Activated CD4-positive, CD25-positive, alpha-beta regulatory T cell treated with anti-CD3 and anti-CD28 coated beads, Interleukin-2, amount 50 U/mL, for 16 hours (primary cell): ENCODE measurements around the gene CRYBG1.

Experiments
- DNase-seq: peaks from one replicate; pipeline ENCODE4 v3.0.0-alpha.2; 2020; ENCODE audit warnings: low read depth, low spot score

Gene CRYBG1

GRCh38 chr6:106525107-106525881 is 164.8 kb downstream of the CRYBG1 start:
- no peak for DNase-seq

GRCh38 chr6:106525882-106526275 is 165.4 kb downstream of the CRYBG1 start:
- no peak for DNase-seq

DNA sequence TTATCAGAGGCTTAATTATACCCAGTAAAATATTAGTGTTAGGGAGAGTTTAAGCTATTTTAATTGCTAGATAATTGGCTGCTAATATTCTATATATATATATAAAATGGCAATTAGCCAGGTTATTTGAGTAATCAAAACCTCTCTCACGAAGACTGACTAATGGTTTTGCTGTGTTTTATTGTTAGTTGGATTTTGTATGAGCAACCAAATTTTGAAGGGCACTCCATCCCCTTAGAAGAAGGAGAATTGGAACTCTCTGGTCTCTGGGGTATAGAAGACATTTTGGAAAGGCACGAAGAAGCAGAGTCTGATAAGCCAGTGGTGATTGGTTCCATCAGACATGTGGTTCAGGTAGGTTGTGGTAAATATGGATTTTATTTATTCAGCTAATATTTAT is 166.6 kb downstream of the CRYBG1 start:
- DNase-seq = no peak

GRCh38 chr6:106527979-106528378 is 167.5 kb downstream of the CRYBG1 start:
- DNase-seq = no peak

DNA sequence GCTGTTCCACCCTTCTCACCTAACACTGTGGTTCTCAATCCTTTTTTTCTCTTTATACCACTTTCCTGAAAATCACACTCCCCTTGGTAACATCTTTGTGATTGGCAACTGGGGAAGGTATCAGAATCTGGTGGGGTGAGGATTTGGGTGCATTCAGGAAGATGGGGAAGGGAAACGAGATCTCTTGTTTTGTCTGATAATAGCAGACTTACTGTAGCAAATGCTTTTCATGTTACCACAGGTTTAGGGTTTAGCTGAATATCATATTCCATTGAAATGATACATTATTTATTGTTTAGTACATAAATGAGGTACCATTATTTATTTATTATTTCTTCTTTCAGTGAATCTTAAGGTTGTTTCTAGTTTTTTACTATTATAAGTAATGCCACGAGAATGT is 168.0 kb downstream of the CRYBG1 start:
- DNase-seq = no peak

DNA sequence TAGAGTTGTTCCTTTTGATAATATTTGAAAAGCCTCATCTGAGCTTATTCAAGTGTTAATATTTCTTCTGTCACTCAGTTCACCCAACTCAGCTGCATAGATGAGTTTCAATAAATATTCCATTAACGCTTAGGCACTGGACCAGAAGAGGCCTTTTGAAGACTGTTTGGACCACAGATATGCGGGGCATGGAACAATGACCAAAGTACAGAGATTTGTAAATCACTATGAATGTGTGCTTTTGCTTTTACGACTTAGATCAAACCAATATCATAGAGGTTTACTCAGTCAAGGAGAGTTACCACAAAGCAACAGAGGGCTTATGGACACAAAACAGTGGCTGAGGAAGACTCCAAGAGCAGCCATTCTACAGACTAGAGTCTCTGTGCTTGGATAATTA is 168.9 kb downstream of the CRYBG1 start:
- no peak for DNase-seq

GRCh38 chr6:106530026-106530425 is 169.5 kb downstream of the CRYBG1 start:
- DNase-seq = no peak

GRCh38 chr6:106530502-106530901 is 170.0 kb downstream of the CRYBG1 start:
- DNase-seq = no peak

DNA sequence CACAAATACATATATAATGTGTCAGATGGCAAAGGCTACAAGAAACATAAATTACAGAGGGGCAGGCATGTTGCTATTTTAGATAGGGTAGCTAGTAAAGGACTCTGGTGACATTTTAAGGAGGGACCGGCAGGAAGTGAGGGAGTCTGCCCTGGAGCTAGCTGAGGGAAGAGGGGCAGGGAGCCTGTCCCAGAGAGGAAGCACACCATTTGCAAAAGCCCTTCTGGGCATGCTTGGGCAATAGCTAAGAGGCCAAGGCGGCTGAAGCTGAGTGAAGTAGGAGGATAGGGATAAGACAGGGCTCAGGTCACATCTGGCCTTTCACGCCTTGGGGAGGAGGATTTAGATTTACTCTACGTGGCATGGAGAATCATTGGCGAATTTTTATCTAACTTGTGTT is 172.5 kb downstream of the CRYBG1 start:
- DNase-seq = no peak

DNA sequence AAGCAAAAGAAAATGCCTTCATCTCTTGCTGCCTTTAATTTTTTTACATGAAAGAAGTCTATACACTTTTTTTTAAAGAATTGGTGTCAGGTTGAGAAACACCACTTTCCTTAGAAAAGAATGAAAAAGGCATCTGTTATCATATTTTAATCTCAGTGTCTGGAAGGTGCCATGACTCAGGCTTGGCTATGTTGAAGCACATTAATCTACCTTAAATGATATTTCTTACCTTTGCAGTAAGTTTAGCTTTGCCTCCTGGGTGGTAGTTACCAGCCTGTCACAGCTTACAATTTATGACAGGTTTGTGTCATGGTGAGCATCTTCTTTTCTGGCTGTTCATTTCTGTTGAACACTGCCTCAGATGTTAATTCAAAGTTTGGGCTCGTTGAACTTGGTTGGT is 173.5 kb downstream of the CRYBG1 start:
- no peak for DNase-seq

DNA sequence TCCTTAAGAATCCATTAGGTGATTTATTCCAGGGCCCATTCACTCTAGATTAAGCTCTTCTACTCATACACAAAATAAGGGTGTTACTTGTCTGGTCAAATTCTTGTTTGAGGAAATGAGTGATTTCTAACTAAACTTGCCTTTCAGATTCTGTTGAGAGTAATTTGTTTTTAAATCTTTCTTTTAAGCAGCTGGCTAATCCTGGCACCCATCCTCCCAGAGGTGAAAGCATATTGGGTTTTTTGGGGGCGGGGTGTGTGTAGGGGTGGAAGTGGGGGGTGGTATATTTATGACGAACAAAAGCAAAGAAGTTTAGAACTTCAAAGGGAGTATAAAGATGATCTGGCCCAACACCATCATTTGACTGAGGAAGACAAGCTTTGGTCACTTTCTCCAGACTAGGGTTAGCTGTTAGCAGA is 174.1 kb downstream of the CRYBG1 start:
- no peak for DNase-seq

GRCh38 chr6:106535012-106535411 is 174.5 kb downstream of the CRYBG1 start:
- DNase-seq = no peak

GRCh38 chr6:106536357-106536756 is 175.8 kb downstream of the CRYBG1 start:
- no peak for DNase-seq

GRCh38 chr6:106536851-106537250 is 176.3 kb downstream of the CRYBG1 start:
- DNase-seq = no peak

DNA sequence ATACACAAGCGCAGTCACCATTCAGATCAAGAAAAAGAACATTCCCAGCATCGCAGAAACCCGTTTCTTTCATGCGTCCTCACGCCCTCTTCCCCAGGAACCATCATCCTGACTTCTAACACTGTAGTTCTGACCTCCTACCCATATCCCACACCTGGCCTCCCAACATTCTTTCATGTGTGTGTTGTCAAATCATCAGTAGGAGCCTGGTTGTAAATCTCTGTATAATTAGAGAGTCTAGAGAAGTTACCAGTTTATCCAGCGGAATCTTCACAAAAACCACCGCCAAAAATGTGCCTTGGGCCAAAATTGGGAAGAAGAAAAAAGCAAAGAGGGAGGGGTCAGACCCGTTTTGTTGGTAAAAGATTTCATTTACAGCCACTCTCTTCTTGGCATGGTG is 177.1 kb downstream of the CRYBG1 start:
- DNase-seq = no peak

DNA sequence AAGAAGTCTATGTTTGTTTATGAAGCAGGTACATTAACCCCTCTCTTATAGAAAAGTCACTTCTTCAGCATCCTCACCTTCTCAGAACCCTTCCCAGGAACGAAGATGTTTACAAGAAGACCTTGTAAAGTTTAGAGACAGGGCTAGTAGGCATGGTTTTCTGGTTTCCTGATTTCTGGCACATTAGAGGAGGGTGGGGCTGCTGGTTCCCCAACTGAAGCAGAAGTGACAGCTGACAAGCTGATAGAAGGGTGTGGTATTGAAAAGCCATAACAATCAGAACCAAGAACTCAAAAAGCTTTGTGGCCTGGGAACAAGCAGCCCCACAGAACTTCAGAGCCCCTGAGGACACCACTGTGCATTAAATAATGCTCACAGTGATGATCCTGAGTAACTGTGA is 177.6 kb downstream of the CRYBG1 start:
- no peak for DNase-seq

DNA sequence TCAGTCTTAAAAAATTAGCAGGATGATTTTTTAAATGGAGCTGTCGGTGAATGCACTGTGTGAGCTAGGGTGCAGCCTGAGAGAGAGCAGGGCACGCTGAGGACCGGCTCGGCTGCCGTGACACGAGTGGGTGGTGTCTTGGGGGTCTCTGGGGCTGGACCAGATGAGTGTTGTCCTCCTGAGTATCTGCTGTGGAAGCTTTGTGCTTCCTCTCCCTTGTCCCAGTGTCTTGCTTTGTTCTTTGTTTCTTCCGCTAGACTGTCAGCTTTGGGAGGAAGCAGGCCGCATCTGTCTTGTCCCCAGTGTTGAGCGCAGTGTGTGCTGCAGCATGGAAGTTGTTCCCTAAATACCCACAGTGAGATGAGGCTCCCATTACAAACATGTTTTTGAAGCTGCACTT is 179.4 kb downstream of the CRYBG1 start:
- DNase-seq = no peak

DNA sequence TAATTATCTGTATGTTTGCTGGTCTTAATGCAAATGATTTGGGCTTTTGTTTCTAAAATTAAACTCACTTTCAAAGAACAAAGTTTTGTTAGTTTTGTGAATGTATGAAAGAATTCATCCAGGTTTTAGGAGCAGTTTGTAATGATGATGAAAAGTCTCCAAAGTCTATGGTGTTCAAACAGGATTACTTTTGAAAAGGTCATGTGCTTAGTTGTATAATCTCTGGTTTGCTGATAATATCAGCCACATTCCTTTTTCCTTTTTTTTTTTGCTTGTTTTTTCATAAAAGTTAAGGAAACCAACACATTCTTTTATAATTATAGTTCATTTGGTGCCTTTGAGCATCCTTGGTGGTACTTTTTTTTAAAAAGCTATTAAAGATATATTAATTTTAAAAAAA is 179.9 kb downstream of the CRYBG1 start:
- DNase-seq = no peak

DNA sequence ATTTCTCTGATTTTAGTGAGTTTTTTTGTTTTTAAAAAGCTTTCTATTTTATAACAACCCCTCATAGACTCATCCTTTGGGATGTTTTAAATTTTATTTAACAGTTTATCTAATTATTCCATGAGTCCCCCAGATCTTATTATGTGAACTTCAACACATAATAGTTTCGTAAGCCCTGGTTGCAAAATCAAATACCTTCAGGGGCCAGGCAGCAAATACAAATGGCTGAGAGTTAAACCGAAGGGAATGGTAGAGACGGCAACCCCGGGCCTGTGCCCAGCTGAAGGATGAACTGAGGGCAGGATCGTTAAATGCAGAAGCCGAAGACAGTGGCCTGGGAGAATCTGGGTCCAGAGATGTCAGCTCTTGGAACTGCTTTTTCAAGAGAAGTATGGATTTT is 180.4 kb downstream of the CRYBG1 start:
- DNase-seq = no peak

DNA sequence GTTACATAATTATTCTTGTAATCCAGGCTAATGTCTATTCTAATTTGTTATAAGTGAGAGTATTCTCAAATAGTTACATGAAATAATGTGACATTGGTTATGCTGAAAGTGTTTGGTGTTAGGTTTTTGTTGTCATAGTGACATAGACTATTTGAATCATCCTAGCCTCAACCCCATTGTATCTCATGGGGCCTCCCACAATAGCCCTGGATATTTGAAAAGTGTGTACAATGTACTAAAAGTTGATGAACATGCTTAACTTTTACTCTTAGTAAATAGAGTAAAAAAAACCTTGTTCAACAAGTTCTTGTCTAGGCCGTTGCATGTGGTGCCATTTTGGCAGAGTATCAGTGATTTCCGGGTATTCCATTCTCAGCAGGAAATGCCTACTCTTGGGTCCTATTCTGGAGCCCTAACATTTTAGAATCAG is 185.8 kb downstream of the CRYBG1 start:
- no peak for DNase-seq

DNA sequence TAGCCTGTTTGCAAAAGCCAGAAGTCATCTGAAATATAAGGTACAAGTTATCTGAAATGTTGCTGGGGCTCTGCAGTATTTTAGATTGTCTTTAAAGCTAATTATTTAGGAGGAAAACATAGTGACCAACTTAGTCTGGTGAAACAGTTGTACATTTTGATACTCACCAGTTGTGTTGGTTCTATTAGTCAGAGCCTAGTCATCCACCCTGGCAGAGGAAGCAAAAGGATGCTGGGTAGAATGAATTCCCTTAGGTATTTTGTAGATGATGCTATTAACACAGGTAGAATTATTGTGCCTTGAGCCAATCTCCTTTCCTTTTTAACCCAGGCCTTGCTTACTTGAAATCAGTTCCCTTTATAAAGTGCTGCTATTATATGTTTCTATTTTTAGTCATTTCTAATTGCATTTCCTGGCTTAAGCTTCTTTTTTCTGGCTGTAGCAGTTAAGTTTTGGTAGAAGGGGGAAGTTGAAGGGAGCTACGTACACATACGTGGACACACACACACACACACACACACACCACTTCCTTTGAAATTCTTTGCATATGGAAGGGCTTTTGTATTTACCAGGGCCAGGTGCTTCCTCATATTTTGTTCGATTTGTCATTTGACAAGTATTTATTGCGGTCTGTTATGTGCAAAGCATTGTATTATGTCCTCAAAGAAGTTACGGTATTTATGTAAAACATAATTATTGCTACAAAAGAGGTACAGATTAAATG is 186.3 kb downstream of the CRYBG1 start:
- no peak for DNase-seq

- DNase-seq = no peak
These were observed 187.3 kb downstream of the CRYBG1 start for GRCh38 chr6:106547601-106548453.
